ENCODE measurements around the gene POU2F1. TPM values are rescaled to one million over a fixed set of nuclear protein-coding genes. Genes with fewer than 3 reads are reported as not detected.

POU2F1 gene
- total RNA-seq (2014; rRNA removed; shearing (Covaris generic)): 11.3 and 19.0 TPM in 2 replicates

DNA sequence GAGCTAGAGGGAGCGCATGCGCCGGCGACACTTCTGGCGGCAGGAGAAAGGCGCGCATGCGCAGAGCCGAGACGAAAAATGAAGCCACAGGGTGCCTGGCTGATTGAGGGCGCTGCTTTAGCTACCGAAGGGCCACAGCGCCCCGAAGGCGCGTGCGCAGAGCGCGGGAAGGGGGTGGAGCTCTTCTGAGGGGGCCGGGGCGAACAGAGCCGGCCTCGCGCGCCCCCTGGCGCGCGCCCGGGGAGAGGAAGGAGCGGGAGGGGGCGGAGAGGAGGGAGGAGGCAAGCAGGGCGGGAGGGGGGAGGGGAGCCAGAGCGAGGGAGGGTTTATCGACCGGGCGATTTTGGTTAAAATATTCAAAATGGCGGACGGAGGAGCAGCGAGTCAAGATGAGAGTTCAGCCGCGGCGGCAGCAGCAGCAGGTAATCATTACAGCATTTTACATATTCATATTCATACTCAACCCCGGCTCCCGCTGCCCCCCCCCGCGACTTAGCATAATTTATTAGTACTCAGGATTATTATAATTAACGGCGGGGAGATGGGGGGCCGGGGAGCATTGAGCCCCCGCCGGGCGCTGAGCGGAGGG lies at the start of gene POU2F1:
TSS of gene POU2F1 (plus strand) at position 350 of the 589 bp plus-strand sequence. CDS start at position 362, 12 bp downstream.
- peak; percentile 97 for DNase-seq (ENCODE audit: low spot score)
- in situ Hi-C loops (cut with HindIII; ENCODE audit: low sequenced_read_pairs): no loop called here

- in situ Hi-C loops (cut with HindIII; ENCODE audit: low sequenced_read_pairs): no loop called here
- peak; percentile 89 for DNase-seq (ENCODE audit: low spot score)
These were observed 49.3 kb upstream of the POU2F1 start for GRCh38 chr1:167171286-167171929.

DNA sequence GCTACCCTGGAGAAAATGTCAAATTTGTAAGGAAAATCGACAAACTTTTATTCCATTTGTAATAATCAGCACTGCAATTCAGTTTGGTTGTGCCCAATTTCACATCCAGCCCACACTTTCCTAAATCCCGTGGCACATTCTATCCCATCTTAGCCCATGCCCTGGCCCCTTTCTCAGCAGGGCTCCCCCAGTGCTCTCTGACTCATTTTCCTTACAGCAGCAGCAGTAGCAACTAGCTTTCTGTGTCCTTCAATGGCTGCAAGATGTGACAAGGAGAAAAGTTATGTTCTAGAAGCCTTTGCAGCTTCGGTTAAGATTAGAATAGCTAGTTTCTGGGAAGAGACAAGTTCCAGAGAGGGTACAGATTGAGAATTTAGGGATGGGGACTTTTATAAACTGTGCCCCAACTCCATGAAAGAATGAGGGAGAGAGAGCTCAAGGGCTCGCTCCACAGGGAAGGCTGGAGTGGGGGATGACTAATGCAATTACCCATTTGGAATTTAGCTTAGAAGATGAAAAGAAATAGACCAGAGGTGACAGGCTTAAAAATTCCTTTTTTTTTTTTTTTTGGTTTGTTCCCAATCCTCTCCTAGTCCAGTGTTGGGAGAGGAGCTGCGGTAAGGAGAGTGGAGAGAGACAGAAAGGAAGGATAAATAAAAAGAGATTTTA lies 47.0 kb upstream of the POU2F1 start:
- no peak for DNase-seq (ENCODE audit: low spot score)
- in situ Hi-C loops (cut with HindIII; ENCODE audit: low sequenced_read_pairs): no loop called here

- in situ Hi-C loops (cut with HindIII; ENCODE audit: low sequenced_read_pairs): no loop called here
- no peak for DNase-seq (ENCODE audit: low spot score)
These were observed 44.8 kb upstream of the POU2F1 start for GRCh38 chr1:167175901-167176300.

- no peak for DNase-seq (ENCODE audit: low spot score)
- in situ Hi-C loops (cut with HindIII; ENCODE audit: low sequenced_read_pairs): no loop called here
These were observed 41.9 kb upstream of the POU2F1 start for GRCh38 chr1:167178831-167179230.

GRCh38 chr1:167182571-167183320 lies 37.9 kb upstream of the POU2F1 start:
- in situ Hi-C loops (cut with HindIII; ENCODE audit: low sequenced_read_pairs): no loop called here
- DNase-seq (ENCODE audit: low spot score): no peak

- in situ Hi-C loops (cut with HindIII; ENCODE audit: low sequenced_read_pairs): no loop called here
- no peak for DNase-seq (ENCODE audit: low spot score)
These were observed 36.6 kb upstream of the POU2F1 start for GRCh38 chr1:167184081-167184480.

GRCh38 chr1:167185062-167185461 lies 35.6 kb upstream of the POU2F1 start:
- DNase-seq (ENCODE audit: low spot score): no peak
- in situ Hi-C loops (cut with HindIII; ENCODE audit: low sequenced_read_pairs): no loop called here

DNA sequence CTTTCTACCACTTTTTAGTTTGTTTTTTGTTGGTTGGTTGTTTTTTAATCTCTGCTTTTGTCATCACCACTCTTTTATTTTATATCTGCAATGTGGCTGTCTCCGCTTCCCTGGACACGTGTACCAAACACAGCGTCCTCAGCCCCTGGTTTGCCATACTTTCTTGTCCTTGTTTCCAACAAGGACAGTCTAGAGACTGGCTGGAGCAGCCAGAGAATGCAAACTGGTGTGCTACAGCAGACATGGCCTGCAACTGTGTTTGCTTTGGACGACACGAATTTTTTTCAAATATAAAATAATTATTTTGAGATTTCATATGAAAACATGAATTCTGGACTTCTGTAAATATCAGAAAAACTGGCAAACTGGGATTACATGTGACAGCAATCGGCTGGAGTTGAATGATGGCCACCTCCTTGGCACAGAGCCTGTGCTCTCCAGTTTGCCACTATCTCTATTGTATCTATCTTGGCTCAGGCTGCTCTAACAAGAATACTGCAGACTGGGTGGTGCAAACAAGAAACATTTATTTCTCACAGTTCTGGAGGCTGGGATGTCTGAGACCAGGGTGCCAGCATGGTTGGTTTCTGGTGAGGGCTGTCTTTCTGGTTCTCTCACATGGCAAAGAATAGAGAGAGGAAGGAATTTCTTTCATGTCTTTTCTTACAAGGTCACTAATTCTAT lies 34.6 kb upstream of the POU2F1 start:
- in situ Hi-C loops (cut with HindIII; ENCODE audit: low sequenced_read_pairs): no loop called here
- peak; percentile 93 for DNase-seq (ENCODE audit: low spot score)

DNA sequence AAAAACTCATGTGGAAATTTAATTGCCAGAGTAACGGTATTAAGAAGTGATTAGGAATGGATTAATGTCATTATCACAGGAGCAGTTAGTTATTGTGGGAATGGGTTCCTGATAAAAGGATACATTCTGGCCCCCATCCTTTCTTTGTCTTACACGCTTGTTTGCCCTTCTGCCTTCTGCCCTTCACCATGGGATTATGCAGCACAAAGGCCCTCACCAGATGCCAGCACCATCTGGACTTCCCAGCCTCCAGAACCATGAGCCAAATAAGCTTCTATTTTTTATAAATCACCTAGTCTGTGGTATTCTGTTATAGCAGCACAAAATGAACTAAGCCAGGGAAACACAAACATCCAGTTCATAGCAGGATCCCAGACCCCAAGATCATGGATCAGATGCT lies 33.9 kb upstream of the POU2F1 start:
- in situ Hi-C loops (cut with HindIII; ENCODE audit: low sequenced_read_pairs): no loop called here
- peak; percentile 97 for DNase-seq (ENCODE audit: low spot score)

- in situ Hi-C loops (cut with HindIII; ENCODE audit: low sequenced_read_pairs): no loop called here
- no peak for DNase-seq (ENCODE audit: low spot score)
These were observed 29.9 kb upstream of the POU2F1 start for GRCh38 chr1:167190747-167191237.

- DNase-seq (ENCODE audit: low spot score): no peak
- in situ Hi-C loops (cut with HindIII; ENCODE audit: low sequenced_read_pairs): no loop called here
These were observed 28.7 kb upstream of the POU2F1 start for GRCh38 chr1:167191958-167192357.

DNA sequence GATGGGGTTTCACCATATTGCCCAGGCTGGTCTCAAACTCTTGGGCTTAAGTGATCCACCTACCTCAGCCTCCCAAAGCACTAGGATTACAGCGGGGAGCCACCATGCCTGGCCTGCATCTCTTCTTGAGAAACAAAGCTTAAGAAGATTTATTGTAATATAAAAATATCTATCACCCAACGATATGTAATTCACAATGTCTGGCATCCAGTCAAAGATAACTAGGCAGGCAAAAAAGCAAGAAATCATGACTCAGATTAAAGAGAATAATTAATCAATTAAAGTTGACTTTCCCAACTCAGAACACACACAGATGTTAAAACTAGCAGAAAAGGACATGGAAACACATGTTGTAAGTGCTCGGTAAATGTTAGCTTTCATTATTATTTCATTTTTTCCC lies 26.5 kb upstream of the POU2F1 start:
- in situ Hi-C loops (cut with HindIII; ENCODE audit: low sequenced_read_pairs): no loop called here

GRCh38 chr1:167196166-167196565 lies 24.5 kb upstream of the POU2F1 start:
- in situ Hi-C loops (cut with HindIII; ENCODE audit: low sequenced_read_pairs): no loop called here
- peak; percentile 78 for DNase-seq (ENCODE audit: low spot score)

More for the DNA sequence above, 26.5 kb upstream of the POU2F1 start:
- no peak for DNase-seq (ENCODE audit: low spot score)

DNA sequence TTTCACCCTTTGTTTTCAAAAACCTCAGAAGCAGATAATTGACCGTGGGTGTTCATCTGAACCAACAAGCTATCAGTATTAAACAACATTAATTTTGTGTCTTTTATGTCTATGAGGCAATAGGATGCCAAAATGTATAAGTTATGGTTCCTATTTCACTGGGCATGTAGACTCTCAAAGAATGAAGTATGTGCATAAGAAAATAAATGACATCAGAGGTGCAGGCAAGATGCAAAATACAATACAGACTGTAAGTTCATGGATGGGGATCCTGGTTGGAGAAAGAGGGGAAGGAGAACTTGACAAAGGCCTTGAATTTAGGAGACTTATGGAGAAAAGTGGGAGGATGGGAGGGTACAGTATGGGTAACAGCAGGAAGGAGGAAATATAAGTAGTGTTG lies 23.4 kb upstream of the POU2F1 start:
- in situ Hi-C loops (cut with HindIII; ENCODE audit: low sequenced_read_pairs): no loop called here

GRCh38 chr1:167197692-167198091 lies 23.0 kb upstream of the POU2F1 start:
- no peak for DNase-seq (ENCODE audit: low spot score)
- in situ Hi-C loops (cut with HindIII; ENCODE audit: low sequenced_read_pairs): no loop called here

More for the DNA sequence above, 23.4 kb upstream of the POU2F1 start:
- no peak for DNase-seq (ENCODE audit: low spot score)

DNA sequence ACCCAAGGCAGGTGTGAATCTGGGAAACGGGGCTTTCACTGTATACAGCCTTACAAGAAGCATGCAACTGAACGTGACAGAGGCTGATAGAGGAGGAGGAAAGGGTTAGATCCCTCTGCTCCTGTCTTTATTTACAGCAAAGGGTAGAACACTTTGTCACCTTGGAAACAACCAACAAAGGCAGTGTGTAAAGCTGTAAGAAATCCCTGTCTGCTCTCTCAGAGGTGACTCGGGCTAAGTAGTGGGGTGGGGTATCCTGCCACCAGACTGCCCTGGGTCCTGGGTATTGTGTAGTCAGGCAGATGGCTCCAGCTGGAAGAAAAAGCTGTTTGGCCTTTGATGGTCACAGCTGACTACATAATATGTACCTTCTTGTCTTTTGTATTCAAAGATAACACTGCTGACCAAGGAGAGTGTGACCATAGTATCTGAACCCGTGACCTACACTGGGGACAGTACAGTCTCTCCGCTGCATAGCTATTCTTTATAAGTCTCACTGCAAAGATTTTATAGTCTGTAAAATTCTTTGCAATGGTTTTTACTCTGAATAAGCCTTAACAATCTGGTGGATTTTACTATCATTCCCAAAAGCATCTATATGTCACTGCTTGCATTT lies 22.1 kb upstream of the POU2F1 start:
- in situ Hi-C loops (cut with HindIII; ENCODE audit: low sequenced_read_pairs): no loop called here
- no peak for DNase-seq (ENCODE audit: low spot score)

GRCh38 chr1:167199656-167200055 lies 21.0 kb upstream of the POU2F1 start:
- in situ Hi-C loops (cut with HindIII; ENCODE audit: low sequenced_read_pairs): no loop called here
- DNase-seq (ENCODE audit: low spot score): no peak

GRCh38 chr1:167200272-167200671 lies 20.4 kb upstream of the POU2F1 start:
- no peak for DNase-seq (ENCODE audit: low spot score)
- in situ Hi-C loops (cut with HindIII; ENCODE audit: low sequenced_read_pairs): no loop called here

Data from G401 (cell line).